ENCODE measurements around the gene SGPL1.
"Not testable (repeated sequence)": the region's sequence is repeated elsewhere in the genome, so short reads cannot be mapped to it uniquely, and the experiment has no call there.

The SGPL1 gene

DNA sequence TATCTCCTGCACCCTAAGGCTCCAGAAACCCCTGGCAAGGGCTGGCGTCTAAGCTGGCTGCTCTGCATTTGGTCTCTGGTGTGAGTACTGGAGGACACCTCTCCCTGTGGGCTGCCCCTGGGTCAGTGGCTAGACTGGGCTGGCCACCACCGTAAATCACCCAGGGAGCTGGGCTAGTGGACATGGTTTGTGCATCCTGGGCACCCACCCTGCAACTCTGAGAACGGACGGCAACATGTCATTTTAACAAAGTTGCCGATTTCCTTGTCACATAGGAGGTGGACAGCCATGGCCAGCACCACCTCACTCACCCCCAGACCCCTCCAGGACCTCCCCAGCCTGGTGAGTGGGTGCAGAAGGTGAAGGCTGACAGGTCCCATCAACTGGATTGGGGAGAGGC lies 99.5 kb downstream of the SGPL1 start:
- Histone ChIP-seq H3K9ac (ENCODE audit: low read length in 2 of 2) (no peak overlapping the region), H3K9me3 (ENCODE audit: control insufficient read depth in 2 of 2, low read length in 2 of 2) (no peaks in the 10 kb centered on the region), H3K27ac (ENCODE audit: low read length) (no peak overlapping the region), H3K36me3 (ENCODE audit: control insufficient read depth in 2 of 2, insufficient read depth in 2 of 2, low read length in 2 of 2) (no peaks in the 10 kb centered on the region), H3K4me1 (ENCODE audit: control insufficient read depth, insufficient read depth, low read length) (peaks cover 12% of the 10 kb centered on the region), H3K4me3 (ENCODE audit: low read length in 2 of 2) (no peak overlapping the region), H3K27me3 (ENCODE audit: control insufficient read depth in 1 of 2, insufficient read depth in 2 of 2, low read length in 2 of 2) (peaks cover 0 to 15% of the 10 kb centered on the region in 2 donors)

DNA sequence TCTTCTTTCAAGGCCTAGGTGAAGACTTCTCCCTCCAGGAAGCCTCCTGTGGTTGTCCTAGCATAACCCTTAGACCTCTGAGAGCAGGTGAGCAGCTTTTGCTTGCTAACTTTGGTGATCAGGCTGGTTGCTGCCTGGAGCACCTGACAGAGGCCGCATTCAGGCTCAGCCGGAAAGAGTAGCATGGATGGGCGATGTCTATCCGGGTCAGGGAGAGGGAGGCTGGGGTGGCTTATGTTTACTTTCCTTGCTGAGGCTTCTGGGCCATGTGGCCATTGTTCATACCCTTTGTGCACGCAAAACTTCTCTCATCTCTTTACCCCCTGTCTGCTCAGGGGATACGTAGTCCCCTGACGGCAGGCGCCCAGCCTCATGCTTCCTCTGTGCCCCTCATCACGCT lies 100.1 kb downstream of the SGPL1 start:
- Histone ChIP-seq H3K36me3 (ENCODE audit: control insufficient read depth in 2 of 2, insufficient read depth in 2 of 2, low read length in 2 of 2) (no peaks in the 10 kb centered on the region), H3K27ac (ENCODE audit: low read length) (no peak overlapping the region), H3K27me3 (ENCODE audit: control insufficient read depth in 1 of 2, insufficient read depth in 2 of 2, low read length in 2 of 2) (peaks cover 0 to 15% of the 10 kb centered on the region in 2 donors), H3K4me3 (ENCODE audit: low read length in 2 of 2) (no peak overlapping the region), H3K4me1 (ENCODE audit: control insufficient read depth, insufficient read depth, low read length) (peaks cover 12% of the 10 kb centered on the region), H3K9ac (ENCODE audit: low read length in 2 of 2) (no peak overlapping the region), H3K9me3 (ENCODE audit: control insufficient read depth in 2 of 2, low read length in 2 of 2) (no peaks in the 10 kb centered on the region)

DNA sequence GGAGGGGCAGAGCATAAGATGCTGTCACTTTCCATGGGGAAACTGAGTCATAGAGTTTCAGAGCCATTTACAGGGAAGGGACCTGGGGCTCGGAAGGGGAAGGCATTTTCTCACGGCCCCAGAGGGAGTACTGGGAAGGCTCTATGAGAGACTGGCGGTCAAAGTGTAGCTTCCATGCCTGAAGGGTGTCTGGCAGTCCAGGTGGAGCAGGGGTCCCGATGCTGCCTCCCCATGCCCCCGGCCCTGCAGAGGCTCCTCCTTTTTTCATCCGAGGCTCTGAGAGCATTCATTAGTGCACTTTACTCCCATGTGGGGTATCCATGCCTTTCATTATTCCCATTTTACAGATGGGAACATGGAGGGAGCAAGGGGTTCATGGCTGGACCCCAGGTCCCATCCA lies 100.5 kb downstream of the SGPL1 start:
- Histone ChIP-seq H3K4me1 (ENCODE audit: control insufficient read depth, insufficient read depth, low read length) (peaks cover 12% of the 10 kb centered on the region), H3K9me3 (ENCODE audit: control insufficient read depth in 2 of 2, low read length in 2 of 2) (no peaks in the 10 kb centered on the region), H3K27ac (ENCODE audit: low read length) (no peak overlapping the region), H3K36me3 (ENCODE audit: control insufficient read depth in 2 of 2, insufficient read depth in 2 of 2, low read length in 2 of 2) (no peaks in the 10 kb centered on the region), H3K27me3 (ENCODE audit: control insufficient read depth in 1 of 2, insufficient read depth in 2 of 2, low read length in 2 of 2) (peaks cover 2 to 15% of the 10 kb centered on the region in 2 donors), H3K4me3 (ENCODE audit: low read length in 2 of 2) (no peak overlapping the region), H3K9ac (ENCODE audit: low read length in 2 of 2) (no peak overlapping the region)

DNA sequence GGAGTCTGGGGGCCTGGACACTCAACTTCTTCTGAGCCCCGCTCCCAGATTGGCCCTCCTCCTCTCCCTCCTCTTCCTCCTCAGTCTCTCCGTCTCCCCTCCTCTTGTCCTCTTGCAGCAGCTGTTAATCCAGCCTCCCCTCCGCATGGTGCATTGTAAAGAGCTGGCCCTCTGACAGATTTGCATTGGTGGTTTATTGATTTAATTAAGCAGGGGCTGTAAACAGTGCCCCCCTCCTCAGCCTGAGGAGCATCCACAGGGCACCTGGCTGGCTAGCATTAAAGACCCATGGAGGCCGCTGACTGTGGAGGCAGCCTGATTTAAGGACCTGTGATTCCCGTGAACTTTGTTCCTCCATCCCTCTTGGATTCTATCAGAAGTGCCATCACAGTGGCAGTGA lies 101.5 kb downstream of the SGPL1 start:
- Histone ChIP-seq H3K36me3 (ENCODE audit: control insufficient read depth in 2 of 2, insufficient read depth in 2 of 2, low read length in 2 of 2) (no peaks in the 10 kb centered on the region), H3K4me3 (ENCODE audit: low read length in 2 of 2) (no peak overlapping the region), H3K27ac (ENCODE audit: low read length) (no peak overlapping the region), H3K4me1 (ENCODE audit: control insufficient read depth, insufficient read depth, low read length) (peaks cover 12% of the 10 kb centered on the region), H3K9ac (ENCODE audit: low read length in 2 of 2) (no peak overlapping the region), H3K9me3 (ENCODE audit: control insufficient read depth in 2 of 2, low read length in 2 of 2) (no peaks in the 10 kb centered on the region), H3K27me3 (ENCODE audit: control insufficient read depth in 1 of 2, insufficient read depth in 2 of 2, low read length in 2 of 2) (peaks cover 2 to 12% of the 10 kb centered on the region in 2 donors)

DNA sequence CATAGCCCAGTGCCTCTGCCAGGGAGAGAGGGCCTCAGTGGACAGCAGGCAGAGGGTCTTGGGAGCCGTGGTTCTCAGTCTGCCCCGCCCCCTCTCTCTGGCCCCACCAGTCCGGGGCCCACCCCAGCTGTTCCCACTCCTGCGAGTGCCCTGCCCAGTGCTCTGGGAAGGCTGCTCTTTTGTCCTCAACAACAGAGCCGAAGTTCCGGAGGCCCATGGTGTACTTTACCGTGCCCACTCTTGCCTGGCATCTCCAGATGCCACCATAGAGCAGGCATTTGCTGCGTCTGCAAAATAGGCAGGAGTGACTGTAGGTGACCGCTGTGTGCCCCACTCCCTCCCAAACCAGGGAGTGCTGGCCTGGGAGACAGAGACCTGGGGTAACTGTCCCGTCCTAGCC lies 101.9 kb downstream of the SGPL1 start:
- Histone ChIP-seq H3K4me3 (ENCODE audit: low read length in 2 of 2) (no peak overlapping the region), H3K4me1 (ENCODE audit: control insufficient read depth, insufficient read depth, low read length) (peaks cover 12% of the 10 kb centered on the region), H3K36me3 (ENCODE audit: control insufficient read depth in 2 of 2, insufficient read depth in 2 of 2, low read length in 2 of 2) (no peaks in the 10 kb centered on the region), H3K27ac (ENCODE audit: low read length) (no peak overlapping the region), H3K9ac (ENCODE audit: low read length in 2 of 2) (no peak overlapping the region), H3K9me3 (ENCODE audit: control insufficient read depth in 2 of 2, low read length in 2 of 2) (no peaks in the 10 kb centered on the region), H3K27me3 (ENCODE audit: control insufficient read depth in 1 of 2, insufficient read depth in 2 of 2, low read length in 2 of 2) (peaks cover 2 to 12% of the 10 kb centered on the region in 2 donors)

DNA sequence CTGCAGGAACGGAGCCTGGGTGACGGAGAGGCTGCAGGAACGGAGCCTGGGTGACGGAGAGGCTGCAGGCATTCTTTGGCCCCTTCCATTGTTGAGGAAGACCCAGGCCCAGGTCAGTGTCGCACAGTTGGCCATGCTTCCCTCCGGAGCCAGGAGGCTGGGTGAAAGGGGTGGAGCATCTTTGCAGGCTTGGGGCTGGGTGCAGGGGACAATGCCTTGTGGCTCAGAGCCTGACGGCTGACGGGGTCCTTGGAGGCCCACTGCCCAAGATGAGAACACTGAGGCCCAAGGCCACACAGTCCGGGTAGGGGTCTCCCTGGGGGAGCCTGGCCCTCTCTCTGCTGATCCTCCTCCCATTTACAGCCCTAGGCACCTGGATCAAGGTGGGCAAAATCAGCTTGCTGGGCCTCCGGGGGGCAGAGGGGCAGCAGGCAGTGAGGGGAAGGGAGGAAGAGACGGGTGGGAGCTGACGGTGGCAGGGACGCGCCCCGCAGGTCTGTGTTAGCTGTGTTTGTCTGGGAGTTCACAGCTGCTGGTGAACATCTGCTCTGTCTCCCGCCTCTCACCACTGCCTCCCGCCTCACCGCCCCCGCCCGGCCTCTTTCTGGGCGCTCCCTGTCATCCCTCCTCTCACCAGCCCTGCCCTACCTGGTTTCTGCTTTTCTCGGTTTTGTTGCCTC lies 103.2 kb downstream of the SGPL1 start:
- Histone ChIP-seq H3K9ac (ENCODE audit: low read length in 2 of 2) (no peak overlapping the region), H3K4me1 (ENCODE audit: control insufficient read depth, insufficient read depth, low read length) (peaks cover 4% of the 10 kb centered on the region), H3K27me3 (ENCODE audit: control insufficient read depth in 1 of 2, insufficient read depth in 2 of 2, low read length in 2 of 2) (peaks cover 2 to 12% of the 10 kb centered on the region in 2 donors), H3K4me3 (ENCODE audit: low read length in 2 of 2) (no peak overlapping the region), H3K36me3 (ENCODE audit: control insufficient read depth in 2 of 2, insufficient read depth in 2 of 2, low read length in 2 of 2) (no peaks in the 10 kb centered on the region), H3K27ac (ENCODE audit: low read length) (no peak overlapping the region), H3K9me3 (ENCODE audit: control insufficient read depth in 2 of 2, low read length in 2 of 2) (no peaks in the 10 kb centered on the region)

DNA sequence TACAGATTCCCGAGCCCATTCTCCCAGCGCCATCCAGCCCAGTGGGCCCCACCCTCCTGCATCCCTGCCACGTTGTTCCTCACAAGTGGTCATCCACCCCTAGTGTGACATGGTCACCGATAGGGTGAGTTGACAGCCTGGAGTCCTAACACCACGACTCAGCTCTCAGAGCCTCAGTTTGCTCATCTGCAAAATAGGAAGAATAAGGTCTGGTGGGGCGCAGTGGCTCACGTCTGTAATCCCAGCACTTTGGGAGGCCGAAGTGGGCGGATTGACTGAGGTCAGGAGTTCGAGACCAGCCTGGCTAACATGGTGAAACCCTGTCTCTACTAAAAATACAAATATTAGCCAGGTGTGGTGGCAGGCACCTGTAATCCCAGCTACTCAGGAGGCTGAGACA lies 104.2 kb downstream of the SGPL1 start:
- not testable (repeated sequence) for H3K9ac ChIP-seq (ENCODE audit: low read length in 2 of 2); H3K4me3 ChIP-seq (ENCODE audit: low read length in 2 of 2); H3K4me1 ChIP-seq (ENCODE audit: control insufficient read depth, insufficient read depth, low read length); H3K27ac ChIP-seq (ENCODE audit: low read length); H3K36me3 ChIP-seq (ENCODE audit: control insufficient read depth in 2 of 2, insufficient read depth in 2 of 2, low read length in 2 of 2); H3K9me3 ChIP-seq (ENCODE audit: control insufficient read depth in 2 of 2, low read length in 2 of 2)
- H3K27me3 ChIP-seq (ENCODE audit: control insufficient read depth in 1 of 2, insufficient read depth in 2 of 2, low read length in 2 of 2), result peaks cover 2 to 12% of the 10 kb centered on the region in 2 donors

DNA sequence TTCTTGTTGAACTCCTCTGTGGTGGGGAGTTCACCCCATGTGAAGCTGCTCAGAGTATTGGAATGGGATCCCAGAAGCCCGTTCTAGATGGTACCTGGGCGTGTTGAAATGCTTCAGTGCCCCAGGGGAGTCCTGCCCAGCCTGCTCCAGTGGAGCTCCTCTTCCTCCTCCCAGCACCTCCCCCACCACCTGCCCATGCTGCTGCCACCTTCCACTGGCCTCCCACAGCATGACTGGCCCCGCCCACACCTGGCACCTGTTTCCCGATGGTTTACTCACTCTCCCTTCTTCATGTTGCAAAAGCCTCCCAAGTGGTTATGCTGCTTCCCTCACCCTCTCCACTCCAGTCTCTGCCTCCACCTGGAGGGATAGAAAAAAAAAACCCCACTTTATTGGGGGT lies 104.8 kb downstream of the SGPL1 start:
- Histone ChIP-seq H3K4me3 (ENCODE audit: low read length in 2 of 2) (no peak overlapping the region), H3K27ac (ENCODE audit: low read length) (no peak overlapping the region), H3K4me1 (ENCODE audit: control insufficient read depth, insufficient read depth, low read length) (peaks cover 6% of the 10 kb centered on the region), H3K9ac (ENCODE audit: low read length in 2 of 2) (no peak overlapping the region), H3K9me3 (ENCODE audit: control insufficient read depth in 2 of 2, low read length in 2 of 2) (no peaks in the 10 kb centered on the region), H3K27me3 (ENCODE audit: control insufficient read depth in 1 of 2, insufficient read depth in 2 of 2, low read length in 2 of 2) (peaks cover 2 to 12% of the 10 kb centered on the region in 2 donors), H3K36me3 (ENCODE audit: control insufficient read depth in 2 of 2, insufficient read depth in 2 of 2, low read length in 2 of 2) (no peaks in the 10 kb centered on the region)

DNA sequence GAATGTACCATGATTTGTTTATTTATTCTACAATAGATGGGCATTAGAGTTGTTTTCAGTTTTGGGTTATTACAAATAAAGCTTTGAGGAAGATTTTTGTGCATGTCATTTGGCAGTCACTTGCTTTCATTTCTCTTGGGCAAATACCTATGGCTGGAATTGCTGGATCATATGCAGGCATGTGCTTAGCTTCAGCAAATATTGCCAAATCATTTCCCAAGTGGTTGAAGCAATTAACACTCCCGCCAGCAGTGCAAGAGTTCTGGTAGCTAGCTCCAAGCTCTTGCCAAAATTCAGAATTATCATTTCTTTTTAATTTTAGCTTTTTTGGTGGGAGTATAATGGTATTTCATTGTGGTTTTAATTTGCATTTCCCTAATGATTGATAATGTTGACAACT lies 105.5 kb downstream of the SGPL1 start:
- Histone ChIP-seq H3K27me3 (ENCODE audit: control insufficient read depth in 1 of 2, insufficient read depth in 2 of 2, low read length in 2 of 2) (peaks cover 2 to 12% of the 10 kb centered on the region in 2 donors), H3K27ac (ENCODE audit: low read length) (no peak overlapping the region), H3K9me3 (ENCODE audit: control insufficient read depth in 2 of 2, low read length in 2 of 2) (no peaks in the 10 kb centered on the region), H3K9ac (ENCODE audit: low read length in 2 of 2) (no peak overlapping the region), H3K4me1 (ENCODE audit: control insufficient read depth, insufficient read depth, low read length) (peaks cover 9% of the 10 kb centered on the region), H3K36me3 (ENCODE audit: control insufficient read depth in 2 of 2, insufficient read depth in 2 of 2, low read length in 2 of 2) (no peaks in the 10 kb centered on the region), H3K4me3 (ENCODE audit: low read length in 2 of 2) (no peak overlapping the region)

DNA sequence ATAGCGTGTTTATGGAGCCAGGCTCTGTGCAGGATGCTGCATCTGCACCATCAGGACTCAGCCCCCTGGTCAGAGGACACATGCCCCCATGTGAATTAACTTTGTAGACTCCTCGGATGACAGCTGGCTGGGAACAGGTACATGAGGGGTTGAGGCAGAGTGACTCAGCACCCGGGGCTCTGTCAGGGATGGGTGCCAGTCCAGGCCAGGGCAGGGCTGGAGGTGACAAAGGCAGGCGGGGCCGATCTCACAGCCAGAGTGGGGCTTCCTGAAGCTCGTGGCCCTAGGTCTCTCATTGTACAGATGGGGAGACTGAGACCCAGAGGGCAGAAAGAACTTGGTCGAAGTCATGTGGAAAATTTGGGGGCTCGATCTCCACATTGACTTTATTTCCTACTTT lies 107.9 kb downstream of the SGPL1 start:
- Histone ChIP-seq H3K4me1 (ENCODE audit: control insufficient read depth, insufficient read depth, low read length) (peaks cover 9% of the 10 kb centered on the region), H3K4me3 (ENCODE audit: low read length in 2 of 2) (no peak overlapping the region), H3K9me3 (ENCODE audit: control insufficient read depth in 2 of 2, low read length in 2 of 2) (no peaks in the 10 kb centered on the region), H3K9ac (ENCODE audit: low read length in 2 of 2) (no peak overlapping the region), H3K27me3 (ENCODE audit: control insufficient read depth in 1 of 2, insufficient read depth in 2 of 2, low read length in 2 of 2) (peaks cover 2% of the 10 kb centered on the region in 2 donors), H3K27ac (ENCODE audit: low read length) (no peak overlapping the region), H3K36me3 (ENCODE audit: control insufficient read depth in 2 of 2, insufficient read depth in 2 of 2, low read length in 2 of 2) (no peaks in the 10 kb centered on the region)

DNA sequence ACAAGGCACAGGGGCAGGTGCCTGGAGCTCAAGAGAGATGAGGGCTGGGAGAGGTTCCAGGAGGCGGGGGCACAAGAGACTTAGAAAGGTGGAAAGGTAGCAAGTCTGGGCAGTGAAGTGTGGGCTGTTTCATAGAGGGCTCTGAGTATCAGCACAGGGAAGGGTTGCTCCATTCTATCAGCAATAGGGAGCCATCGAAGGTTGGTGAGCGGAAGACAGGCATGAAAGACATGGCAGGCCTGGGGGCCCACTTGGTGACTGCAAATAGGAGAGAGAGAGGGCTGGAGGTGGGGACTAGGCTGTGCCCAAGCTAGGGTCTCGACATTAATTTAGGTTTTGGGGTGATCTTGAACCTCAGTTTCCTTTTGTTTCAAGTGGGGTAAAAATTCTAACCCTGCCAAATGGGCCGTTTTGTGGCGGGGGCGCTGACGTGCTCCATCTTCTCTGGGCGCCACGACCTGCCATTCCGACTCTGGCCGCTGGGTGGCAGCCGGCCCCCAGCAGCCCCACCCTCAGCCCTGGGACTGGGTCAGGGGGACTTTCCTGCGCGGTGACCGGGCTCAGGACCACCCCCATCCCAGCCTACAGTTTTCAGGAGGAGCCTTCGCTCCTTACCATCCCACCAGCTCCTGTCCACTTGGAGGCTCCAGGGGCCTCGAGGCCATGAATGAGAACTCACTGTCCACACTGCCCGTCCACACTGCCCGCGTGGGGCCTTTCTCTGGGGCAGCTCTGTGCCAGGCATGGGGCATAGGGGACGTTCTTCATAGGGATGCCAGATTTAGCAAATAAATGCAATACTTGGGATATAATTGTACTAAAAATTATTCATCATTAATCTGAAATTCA lies 109.9 kb downstream of the SGPL1 start:
- peaks cover 0 to 2% of the 10 kb centered on the region in 2 donors for H3K27me3 ChIP-seq (ENCODE audit: control insufficient read depth in 1 of 2, insufficient read depth in 2 of 2, low read length in 2 of 2)
- H3K4me3 ChIP-seq (ENCODE audit: low read length in 2 of 2), result no peak overlapping the region
- H3K9me3 ChIP-seq (ENCODE audit: control insufficient read depth in 2 of 2, low read length in 2 of 2), result no peaks in the 10 kb centered on the region
- H3K9ac ChIP-seq (ENCODE audit: low read length in 2 of 2), result no peak overlapping the region
- no peak overlapping the region for H3K27ac ChIP-seq (ENCODE audit: low read length)
- H3K4me1 ChIP-seq (ENCODE audit: control insufficient read depth, insufficient read depth, low read length), result peaks cover 8% of the 10 kb centered on the region
- H3K36me3 ChIP-seq (ENCODE audit: control insufficient read depth in 2 of 2, insufficient read depth in 2 of 2, low read length in 2 of 2), result no peaks in the 10 kb centered on the region

All from stomach smooth muscle (tissue), 2 donors.